GM12878 (cell line): ENCODE data around the gene LGALS3. TPM values are rescaled to one million over a fixed set of nuclear protein-coding genes. Genes with fewer than 3 reads are reported as not detected.
A peak's percentile ranks its signal among the peaks of the same experiment; 100 is the strongest.

Source experiments
- ATAC-seq: fragments of 200-7000 bp; cut with Tn5 transposase; 3 replicates; pipeline ENCODE4 v1.9.1; 2020; ENCODE audit warnings: mild to moderate bottlenecking, moderate library complexity
- BruUV-seq: library from RNA; stranded (reverse); fragments of 400-500 nt; replicated peaks from 2 replicates; lab custom pipeline; 2021; lab: Mats Ljungman, UMichigan
- CTCF ChIA-PET: fragments of 300-600 bp; sonication (Branson Sonifier 250); formaldehyde crosslinking; extraction: SDS; loops from one replicate; lab custom pipeline; 2021; ENCODE audit warnings: inconsistent platforms; lab: Yijun Ruan, JAX
- POLR2A ChIA-PET: fragments of 350-600 bp; formaldehyde crosslinking; extraction: SDS; loops from one replicate; lab custom pipeline; 2021; ENCODE audit warnings: inconsistent platforms; lab: Charles Lee
- RAD21 ChIA-PET: fragments of 300-600 bp; sonication (Branson Sonifier 250); formaldehyde crosslinking; loops from one replicate; lab custom pipeline; 2023; ENCODE audit warnings: antibody characterized with exemption; ENCODE audit not compliant: unreplicated experiment; lab: Charles Lee
- SMC1A ChIA-PET: fragments of 300-600 bp; sonication (Branson Sonifier 250); formaldehyde crosslinking; loops from one replicate; lab custom pipeline; 2023; ENCODE audit not compliant: unreplicated experiment, uncharacterized antibody; lab: Charles Lee
- DNase-seq: peaks from one replicate; pipeline ENCODE4 v3.0.0-alpha.2; 2011; ENCODE audit warnings: low read depth, low spot score
- FAIRE-seq: peaks from 3 replicates; lab custom pipeline; 2011; peaks lifted over from hg19 to GRCh38; lab: Jason Lieb, UNC
- H2AFZ ChIP-seq: 2 replicates; pipeline ENCODE4 v1.6.0; 2011; ENCODE audit warnings: low read depth, low read length, control low read depth; ENCODE audit not compliant: control insufficient read depth
- H3K27ac ChIP-seq: 2 replicates; pipeline ENCODE4 v1.5.1; 2011; ENCODE audit warnings: control low read depth; ENCODE audit not compliant: control insufficient read depth, insufficient read depth
- H3K27me3 ChIP-seq, 2 experiments: replicated peaks in 1 of 2; 2 replicates each; pipeline versions ENCODE4 v1.6.0 to v1.6.1; 2011; ENCODE audit warnings: low read length in 1 of 2; ENCODE audit not compliant: control insufficient read depth in 2 of 2, insufficient read depth in 2 of 2
- H3K36me3 ChIP-seq, 2 experiments: 2 replicates each; pipeline ENCODE4 v1.5.1; 2011; ENCODE audit warnings: low read length in 1 of 2; ENCODE audit not compliant: control insufficient read depth in 2 of 2, insufficient read depth in 2 of 2
- H3K4me1 ChIP-seq: 2 replicates; pipeline ENCODE4 v1.6.1; 2011; ENCODE audit warnings: mild to moderate bottlenecking, low read length, moderate library complexity, mixed read lengths; ENCODE audit not compliant: control insufficient read depth, insufficient read depth
- H3K4me2 ChIP-seq: 2 replicates; pipeline ENCODE4 v1.6.0; 2011; ENCODE audit warnings: control low read depth; ENCODE audit not compliant: control insufficient read depth, insufficient read depth
- H3K4me3 ChIP-seq: fragments of 200-600 bp; sonication (generic); 2 replicates; pipeline ENCODE4 v1.5.1; 2016
- H3K79me2 ChIP-seq: 2 replicates; pipeline ENCODE4 v1.6.0; 2011; ENCODE audit warnings: low read length; ENCODE audit not compliant: control insufficient read depth, insufficient read depth
- H3K9ac ChIP-seq: 2 replicates; pipeline ENCODE4 v1.8.0; 2011; ENCODE audit warnings: low read length, control low read depth, mixed read lengths; ENCODE audit not compliant: control insufficient read depth, insufficient read depth
- H3K9me3 ChIP-seq: replicated peaks from 3 replicates; pipeline ENCODE4 v1.5.1; 2011; ENCODE audit warnings: mild to moderate bottlenecking, low read length; ENCODE audit not compliant: control insufficient read depth, insufficient read depth
- H4K20me1 ChIP-seq: 2 replicates; pipeline ENCODE4 v1.6.0; 2011; ENCODE audit not compliant: control insufficient read depth, insufficient read depth
- ATF3 ChIP-seq: IDR thresholded peaks from 2 replicates; pipeline ENCODE4 v1.6.1; 2011; ENCODE audit warnings: low read depth, mild to moderate bottlenecking, low read length, moderate library complexity, borderline replicate concordance; ENCODE audit errors: extremely low read depth
- CHD1 ChIP-seq: IDR thresholded peaks from 2 replicates; pipeline ENCODE4 v1.6.1; 2012; ENCODE audit warnings: low read depth, low read length, improper control_type of control experiment
- ETV6 ChIP-seq, 2 experiments: fragments of 450-650 bp in 1 of 2; IDR thresholded peaks in 1 of 2; conservative IDR thresholded peaks in 1 of 2; 2 replicates each; pipeline ENCODE4 v1.6.1; 2014; ENCODE audit warnings: antibody characterized with exemption in 1 of 2, borderline replicate concordance in 1 of 2, low read depth in 1 of 2, mild to moderate bottlenecking in 1 of 2, moderate library complexity in 1 of 2
- MTA3 ChIP-seq: IDR thresholded peaks from 2 replicates; pipeline ENCODE4 v1.6.1; 2012; ENCODE audit warnings: low read length, inconsistent platforms, borderline replicate concordance
- NFYB ChIP-seq: IDR thresholded peaks from 2 replicates; pipeline ENCODE4 v1.6.1; 2011; ENCODE audit warnings: low read depth, mild to moderate bottlenecking, low read length, improper control_type of control experiment, moderate library complexity; ENCODE audit not compliant: insufficient read depth
- SREBF2 ChIP-seq: IDR thresholded peaks from 2 replicates; pipeline ENCODE4 v1.6.1; 2012; ENCODE audit warnings: mild to moderate bottlenecking, low read length
- TCF3 ChIP-seq: IDR thresholded peaks from 2 replicates; pipeline ENCODE4 v1.6.1; 2012; ENCODE audit warnings: low read depth, mild to moderate bottlenecking, low read length, borderline replicate concordance; ENCODE audit not compliant: insufficient read depth
- ZNF217 ChIP-seq: fragments of 450-650 bp; IDR thresholded peaks from 2 replicates; pipeline ENCODE4 v1.6.1; 2017; ENCODE audit warnings: antibody characterized with exemption, mild to moderate bottlenecking
- ZNF274 ChIP-seq: IDR thresholded peaks from one replicate; pipeline ENCODE4 v1.8.0; 2011; ENCODE audit not compliant: insufficient read length, insufficient read depth
- WGBS: methylation state at CpG from one replicate; pipeline ENCODE4 v1.1.6; 2016; ENCODE audit warnings: low lambda C conversion rate; ENCODE audit not compliant: insufficient replicate concordance, insufficient coverage; ENCODE audit errors: missing lambda C conversion rate; 5-methylcytosine and 5-hydroxymethylcytosine counted together
- in situ Hi-C: fragments of 300-500 bp; cut with MboI; formaldehyde crosslinking; loops from 9 replicates; pipeline ENCODE4 v1.14.3; 2018; ENCODE audit warnings: mixed read lengths
- intact Hi-C: fragments of 100-400 bp; cut with micrococcal nuclease; formaldehyde crosslinking; loops from one replicate; pipeline ENCODE4 v1.14.2; 2022; ENCODE audit not compliant: unreplicated experiment
- polyA plus RNA-seq, 11 experiments: library from polyadenylated mRNA; depleted of rRNA in 4 of 11; unstranded in 6 of 11; stranded (reverse) in 5 of 11; fragments of >200 nt; fragmentation: Nextera tagmentation in 4 of 11; fragmentation: Illumina TruSeq in 1 of 11; extraction: Ambion mirVana in 4 of 11; extraction: Trizol in 1 of 11; gene quantifications; 1 replicate in 1 of 11; 2 replicates in 10 of 11; pipeline versions ENCODE4 v1.2.1 to v1.2.3, GENCODE V29; 2011 to 2016; ENCODE audit warnings: inconsistent platforms in 2 of 11, missing spikeins in 2 of 11, low read depth in 1 of 11
- total RNA-seq, 4 experiments: library from RNA; depleted of rRNA in 3 of 4; stranded (reverse); fragments of >200 nt in 3 of 4; fragmentation: Illumina TruSeq in 1 of 4; extraction: Trizol in 1 of 4; gene quantifications; 2 replicates each; pipeline versions ENCODE4 v1.2.1 to v1.2.3, GENCODE V29; 2013 to 2021
- TF ChIP-seq, protein P1 (sequence below): IDR thresholded peaks from 2 replicates; pipeline ENCODE4 v1.6.1; 2012; ENCODE audit warnings: low read length, inconsistent platforms

LGALS3 gene
- total and polyA plus RNA-seq, 10 of the 15 experiments (the other 5 are each of a cell fraction or from before 2014, with no cell fraction given): 1.5 to 34.2 (median 18.4) TPM

GRCh38 chr14:55101698-55102097 lies 27.4 kb upstream of the LGALS3 start:
- H3K9ac ChIP-seq: no peak overlapping the region
- no peak for DNase-seq
- H3K9me3 ChIP-seq: peaks cover 6% of the 10 kb centered on the region; the same call in 2 of the 3 replicates
- H4K20me1 ChIP-seq: no peaks in the 10 kb centered on the region
- ChIA-PET RAD21 (interaction anchor here (0.7 to 3.2 kb wide), 5 partner anchors 13 to 57 kb away, joined by 3 to 27 read pairs (median 16); partner anchors contain the start of gene MAPK1IP1L), POLR2A (interaction anchor here (1.6 to 2.8 kb wide), 5 partner anchors 16 to 42 kb away, joined by 6 to 14 read pairs (median 7); partner anchors contain the start of gene LGALS3), SMC1A (interaction anchor here (1.5 to 4.1 kb wide), 5 partner anchors 30 to 90 kb away, joined by 4 to 42 read pairs (median 9); partner anchors contain the start of genes DLGAP5 and MAPK1IP1L), CTCF (interaction anchor here (0.7 to 3.6 kb wide), 5 partner anchors 9 to 30 kb away, joined by 3 to 15 read pairs (median 4); partner anchors contain the start of gene LGALS3)
- no peak for FAIRE-seq
- H3K4me3 ChIP-seq: no peak overlapping the region
- no peaks in the 10 kb centered on the region for H3K27me3 ChIP-seq
- H2AFZ ChIP-seq: no peak overlapping the region
- H3K4me2 ChIP-seq: 0 out of 2 replicates have a peak overlapping the region, but pooled peaks have one; percentile 52
- WGBS: 99% methylated on average over 5 of the region's 5 CpGs
- in situ Hi-C loops (no loop called here), intact Hi-C loops (loop anchor here (2.0 to 10.0 kb wide), 3 partner anchors 51 to 173 kb away; partner anchors contain the start of genes DLGAP5, FBXO34 and MAPK1IP1L)
- H3K36me3 ChIP-seq: no peaks in the 10 kb centered on the region
- H3K79me2 ChIP-seq: no peaks in the 10 kb centered on the region
- peak overlapping the region; percentile 99 for H3K27ac ChIP-seq
- H3K4me1 ChIP-seq: peaks cover 63% of the 10 kb centered on the region
- BruUV-seq: no TSS peak
- no peak for TF ChIP-seq SREBF2
- no peak for TF ChIP-seq TCF3
- no peak for TF ChIP-seq ETV6 (conservative IDR thresholded peaks at IDR 0.05 in 1 of 2, IDR thresholded peaks at IDR 0.05 in 1 of 2; ENCODE audit: borderline replicate concordance in 1 of 2, low read depth in 1 of 2)
- no peak for TF ChIP-seq CHD1
- no peak for TF ChIP-seq ZNF274
- TF ChIP-seq NFYB: no peak
- TF ChIP-seq, protein P1, sequence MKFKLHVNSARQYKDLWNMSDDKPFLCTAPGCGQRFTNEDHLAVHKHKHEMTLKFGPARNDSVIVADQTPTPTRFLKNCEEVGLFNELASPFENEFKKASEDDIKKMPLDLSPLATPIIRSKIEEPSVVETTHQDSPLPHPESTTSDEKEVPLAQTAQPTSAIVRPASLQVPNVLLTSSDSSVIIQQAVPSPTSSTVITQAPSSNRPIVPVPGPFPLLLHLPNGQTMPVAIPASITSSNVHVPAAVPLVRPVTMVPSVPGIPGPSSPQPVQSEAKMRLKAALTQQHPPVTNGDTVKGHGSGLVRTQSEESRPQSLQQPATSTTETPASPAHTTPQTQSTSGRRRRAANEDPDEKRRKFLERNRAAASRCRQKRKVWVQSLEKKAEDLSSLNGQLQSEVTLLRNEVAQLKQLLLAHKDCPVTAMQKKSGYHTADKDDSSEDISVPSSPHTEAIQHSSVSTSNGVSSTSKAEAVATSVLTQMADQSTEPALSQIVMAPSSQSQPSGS: no peak
- no peak for TF ChIP-seq ATF3
- TF ChIP-seq MTA3: no peak
- TF ChIP-seq ZNF217: no peak
- no peak for ATAC-seq
